ENCODE results near the gene SLC27A4. TPM values are rescaled to one million over a fixed set of nuclear protein-coding genes. Genes with fewer than 3 reads are reported as not detected.

The SLC27A4 gene
- total RNA-seq, 4 donors from 2014 or later: 10.9 to 30.4 (median 26.1) TPM

- no peaks in the 10 kb centered on the region for H3K9me3 ChIP-seq
- H3K4me3 ChIP-seq: no peak overlapping the region
- intact Hi-C loops (cut with DNase I; ENCODE audit: low total_unique reads): no loop called here
- no peak for DNase-seq
- in situ Hi-C loops (cut with MboI; ENCODE audit: low sequenced_read_pairs in 4 of 4): loop anchor here in 1 of 4 donors (10.0 kb wide), 1 partner anchor 118 kb away; no protein-coding TSS in a partner anchor
- TF ChIP-seq CTCF (IDR thresholded peaks at IDR 0.05 in 4 of 5, conservative IDR thresholded peaks at IDR 0.05 in 1 of 5) (no peak), POLR2A (IDR thresholded peaks at IDR 0.05) (no peak)
- H3K36me3 ChIP-seq: no peaks in the 10 kb centered on the region
- no peak for ATAC-seq
- H3K27ac ChIP-seq: no peak overlapping the region
- no peaks in the 10 kb centered on the region for H3K4me1 ChIP-seq
- no peaks in the 10 kb centered on the region for H3K27me3 ChIP-seq
These were observed 43.7 kb upstream of the SLC27A4 start for GRCh38 chr9:128296340-128297220.

GRCh38 chr9:128297221-128297773, 43.0 kb upstream of the SLC27A4 start:
- Histone ChIP-seq H3K9me3 (no peaks in the 10 kb centered on the region), H3K27ac (no peak overlapping the region), H3K4me3 (no peak overlapping the region), H3K27me3 (no peaks in the 10 kb centered on the region), H3K36me3 (no peaks in the 10 kb centered on the region), H3K4me1 (no peaks in the 10 kb centered on the region)
- ATAC-seq (no peak), DNase-seq (no peak)
- TF ChIP-seq POLR2A (IDR thresholded peaks at IDR 0.05): no peak
- TF ChIP-seq CTCF (IDR thresholded peaks at IDR 0.05 in 4 of 5, conservative IDR thresholded peaks at IDR 0.05 in 1 of 5): no peak
- intact Hi-C loops (cut with DNase I; ENCODE audit: low total_unique reads): no loop called here
- in situ Hi-C loops (cut with MboI; ENCODE audit: low sequenced_read_pairs in 4 of 4): loop anchor here in 1 of 4 donors (10.0 kb wide), 1 partner anchor 118 kb away; no protein-coding TSS in a partner anchor

- DNase-seq (no peak), ATAC-seq (no peak)
- Histone ChIP-seq H3K27me3 (no peaks in the 10 kb centered on the region), H3K36me3 (no peaks in the 10 kb centered on the region), H3K27ac (no peak overlapping the region), H3K4me3 (no peak overlapping the region), H3K4me1 (no peaks in the 10 kb centered on the region), H3K9me3 (no peaks in the 10 kb centered on the region)
- in situ Hi-C loops (cut with MboI; ENCODE audit: low sequenced_read_pairs in 4 of 4) (loop anchor here in 1 of 4 donors (10.0 kb wide), 1 partner anchor 116 kb away; no protein-coding TSS in a partner anchor), intact Hi-C loops (cut with DNase I; ENCODE audit: low total_unique reads) (no loop called here)
- TF ChIP-seq POLR2A (IDR thresholded peaks at IDR 0.05) (no peak), CTCF (IDR thresholded peaks at IDR 0.05 in 4 of 5, conservative IDR thresholded peaks at IDR 0.05 in 1 of 5) (no peak)
These were observed 41.5 kb upstream of the SLC27A4 start for GRCh38 chr9:128298535-128299482.

GRCh38 chr9:128304136-128304970, 36.0 kb upstream of the SLC27A4 start:
- in situ Hi-C loops (cut with MboI; ENCODE audit: low sequenced_read_pairs in 4 of 4) (no loop called here), intact Hi-C loops (cut with DNase I; ENCODE audit: low total_unique reads) (no loop called here)
- Histone ChIP-seq H3K36me3 (peaks cover 0 to 17% of the 10 kb centered on the region in 2 donors), H3K9me3 (no peaks in the 10 kb centered on the region), H3K27ac (no peak overlapping the region), H3K4me1 (no peaks in the 10 kb centered on the region), H3K4me3 (no peak overlapping the region), H3K27me3 (no peaks in the 10 kb centered on the region)
- DNase-seq: no peak
- TF ChIP-seq POLR2A (IDR thresholded peaks at IDR 0.05): no peak
- no peak for TF ChIP-seq CTCF (IDR thresholded peaks at IDR 0.05 in 4 of 5, conservative IDR thresholded peaks at IDR 0.05 in 1 of 5)
- ATAC-seq: no peak

Measured in gastrocnemius medialis (tissue), 4 donors.